DMS114 treated with DMSO at 0.1 percent for 48 hours (cell line): Measurements from ENCODE around the gene TANGO6.

Experiments used
- DNase-seq: peaks from one replicate; lab custom pipeline; 2025; ENCODE audit not compliant: unreplicated experiment; lab: John Stamatoyannopoulos, UW

TANGO6 gene

GRCh38 chr16:68860978-68861892, 17.9 kb downstream of the TANGO6 start:
- no peak for DNase-seq

- DNase-seq = no peak
These were observed 23.6 kb downstream of the TANGO6 start for GRCh38 chr16:68866933-68867332.

GRCh38 chr16:68869492-68870088, 26.3 kb downstream of the TANGO6 start:
- DNase-seq = no peak

GRCh38 chr16:68873635-68874471, 30.5 kb downstream of the TANGO6 start:
- no peak for DNase-seq

- DNase-seq = no peak
These were observed 32.5 kb downstream of the TANGO6 start for GRCh38 chr16:68875871-68876270.

- DNase-seq = no peak
These were observed 40.4 kb downstream of the TANGO6 start for GRCh38 chr16:68883685-68884084.

GRCh38 chr16:68884401-68884800, 41.1 kb downstream of the TANGO6 start:
- DNase-seq = no peak

- no peak for DNase-seq
These were observed 41.8 kb downstream of the TANGO6 start for GRCh38 chr16:68884861-68885720.

- DNase-seq = no peak
These were observed 43.8 kb downstream of the TANGO6 start for GRCh38 chr16:68887107-68887506.

GRCh38 chr16:68889508-68890150, 46.3 kb downstream of the TANGO6 start:
- no peak for DNase-seq

GRCh38 chr16:68892214-68892613, 48.9 kb downstream of the TANGO6 start:
- no peak for DNase-seq

GRCh38 chr16:68892898-68893297, 49.6 kb downstream of the TANGO6 start:
- no peak for DNase-seq

GRCh38 chr16:68893710-68894705, 50.7 kb downstream of the TANGO6 start:
- DNase-seq = no peak

GRCh38 chr16:68894714-68895113, 51.4 kb downstream of the TANGO6 start:
- no peak for DNase-seq

- no peak for DNase-seq
These were observed 54.7 kb downstream of the TANGO6 start for GRCh38 chr16:68898026-68898425.

- no peak for DNase-seq
These were observed 56.7 kb downstream of the TANGO6 start for GRCh38 chr16:68900009-68900408.

- DNase-seq = peak; percentile 41
These were observed 59.0 kb downstream of the TANGO6 start for GRCh38 chr16:68902003-68902968.

- no peak for DNase-seq
These were observed 59.6 kb downstream of the TANGO6 start for GRCh38 chr16:68902969-68903345.
